ENCODE results near the gene TYRO3.
"Not testable (repeated sequence)": the region's sequence is repeated elsewhere in the genome, so short reads cannot be mapped to it uniquely, and the experiment has no call there.

The TYRO3 gene

DNA sequence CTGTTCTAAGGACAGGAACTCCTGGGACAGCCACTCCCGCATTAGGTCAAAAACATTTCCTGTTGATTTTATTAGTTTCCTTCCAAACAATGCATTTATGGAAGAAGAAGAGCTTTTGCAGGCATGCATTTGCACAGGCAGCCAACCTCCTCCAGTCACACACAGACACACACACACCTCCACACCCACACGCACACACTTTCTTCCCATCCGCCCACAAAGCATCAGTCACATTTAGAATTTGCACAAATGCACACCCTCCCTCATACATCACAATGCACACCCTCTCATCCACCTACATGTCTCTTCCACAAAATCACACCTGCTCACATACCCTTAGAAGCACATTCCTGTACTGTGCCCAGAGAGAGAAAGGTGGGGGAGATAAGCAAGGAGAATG is 4.1 kb upstream of the TYRO3 start:
- no peak for DNase-seq

- DNase-seq, result no peak
These were observed 2.3 kb upstream of the TYRO3 start for GRCh38 chr15:41556677-41557076.

DNA sequence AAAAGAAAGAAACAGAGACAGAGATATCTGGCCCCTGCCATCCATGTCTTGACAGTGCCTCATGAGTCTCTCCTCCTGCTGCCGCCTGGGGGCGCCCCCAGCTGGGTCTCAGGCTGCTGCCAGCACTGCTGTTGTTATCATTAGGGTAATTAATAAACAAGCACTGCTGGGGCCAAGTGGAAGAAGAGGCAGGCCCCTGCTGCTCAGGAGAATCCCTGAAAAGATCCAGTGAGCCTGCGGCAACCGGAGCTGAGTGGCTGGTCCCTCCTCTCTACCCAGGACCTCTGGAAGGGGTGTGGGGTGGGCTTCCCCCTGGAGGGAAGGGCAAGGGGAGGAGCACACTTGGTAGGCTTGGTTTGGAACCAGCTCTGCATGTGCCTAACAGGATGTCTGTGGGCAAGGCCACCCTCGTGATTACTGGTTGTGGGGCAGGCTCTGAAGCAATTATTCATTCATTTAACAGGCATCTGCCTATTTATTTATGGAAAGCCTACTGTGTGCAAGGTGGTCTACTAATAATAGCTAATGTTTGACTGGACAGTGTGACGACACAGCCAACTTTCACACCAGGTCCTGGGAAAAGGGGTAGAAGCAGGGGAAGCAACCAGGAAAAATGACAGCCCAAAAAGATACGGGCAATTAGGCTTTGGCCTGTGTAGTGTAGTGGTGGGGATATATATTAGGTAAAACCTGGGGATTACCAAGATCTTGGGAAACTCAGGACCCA is 1.2 kb upstream of the TYRO3 start:
- peak; percentile 78 for DNase-seq

GRCh38 chr15:41559239-41559782 is 299 bp downstream of the TYRO3 start:
- DNase-seq, result no peak

GRCh38 chr15:41560572-41560874 is 1.5 kb downstream of the TYRO3 start:
- DNase-seq, result no peak

- DNase-seq, result no peak
These were observed 2.2 kb downstream of the TYRO3 start for GRCh38 chr15:41561104-41561776.

DNA sequence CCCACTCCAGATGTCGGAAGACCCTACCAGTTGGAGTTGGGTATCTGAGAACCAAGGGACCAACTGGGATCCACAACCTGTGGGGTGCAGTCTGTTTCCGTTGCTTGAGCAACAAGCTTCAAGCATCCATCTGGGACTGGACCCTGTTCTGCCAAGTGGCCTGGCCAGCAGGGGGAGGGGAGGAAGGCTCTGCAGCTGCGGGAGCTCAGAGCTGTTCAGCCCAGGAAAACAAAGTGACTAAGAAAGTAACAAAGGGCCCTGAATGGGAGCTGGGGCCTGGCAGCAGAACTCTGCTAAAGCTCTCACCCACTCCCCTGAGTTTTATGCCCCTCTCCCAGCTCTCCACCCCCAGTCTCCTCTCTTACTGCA is 2.7 kb downstream of the TYRO3 start:
- DNase-seq, result no peak

- DNase-seq, result no peak
These were observed 3.2 kb downstream of the TYRO3 start for GRCh38 chr15:41562244-41562643.

GRCh38 chr15:41562784-41563198 is 3.8 kb downstream of the TYRO3 start:
- DNase-seq, result no peak

- DNase-seq, result no peak
These were observed 5.4 kb downstream of the TYRO3 start for GRCh38 chr15:41564286-41564959.

GRCh38 chr15:41564960-41565502 is 6.0 kb downstream of the TYRO3 start:
- DNase-seq, result no peak

DNA sequence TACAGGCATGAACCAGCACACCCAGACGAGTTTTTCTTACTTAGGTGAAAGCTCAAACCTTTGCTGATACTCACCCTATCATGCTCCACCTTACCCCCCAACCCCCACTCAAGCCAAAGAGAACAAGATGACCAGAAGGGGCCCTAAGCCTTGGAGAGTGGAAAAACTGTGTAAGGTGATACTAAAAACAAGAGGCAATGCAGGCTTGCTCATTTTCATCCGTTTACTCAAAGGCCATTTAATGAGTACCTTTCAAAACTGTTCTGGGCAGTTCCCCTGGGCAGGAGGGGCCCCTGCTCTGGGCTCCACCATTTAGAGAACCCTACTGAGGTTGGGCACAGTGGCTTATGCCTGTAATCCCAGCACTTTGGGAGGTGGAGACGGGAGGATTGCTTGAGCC is 6.7 kb downstream of the TYRO3 start:
- no peak for DNase-seq

GRCh38 chr15:41566121-41566885 is 7.3 kb downstream of the TYRO3 start:
- DNase-seq, result no peak

DNA sequence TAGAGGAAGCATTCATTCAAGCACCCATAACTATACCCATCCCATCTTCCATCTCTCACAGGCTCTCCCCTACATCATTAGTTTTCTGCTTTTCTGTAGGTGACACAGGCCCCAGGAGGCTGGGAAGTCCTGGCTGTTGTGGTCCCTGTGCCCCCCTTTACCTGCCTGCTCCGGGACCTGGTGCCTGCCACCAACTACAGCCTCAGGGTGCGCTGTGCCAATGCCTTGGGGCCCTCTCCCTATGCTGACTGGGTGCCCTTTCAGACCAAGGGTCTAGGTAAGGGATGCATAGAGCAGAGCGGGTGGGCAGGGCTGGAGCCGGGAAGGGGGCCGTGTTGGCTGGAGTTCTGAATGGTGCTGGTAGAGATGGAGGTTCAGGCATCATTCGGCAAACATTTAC is 8.2 kb downstream of the TYRO3 start:
- no peak for DNase-seq

GRCh38 chr15:41567862-41568261 is 8.8 kb downstream of the TYRO3 start:
- no peak for DNase-seq

- DNase-seq, result no peak
These were observed 9.5 kb downstream of the TYRO3 start for GRCh38 chr15:41568350-41569017.

DNA sequence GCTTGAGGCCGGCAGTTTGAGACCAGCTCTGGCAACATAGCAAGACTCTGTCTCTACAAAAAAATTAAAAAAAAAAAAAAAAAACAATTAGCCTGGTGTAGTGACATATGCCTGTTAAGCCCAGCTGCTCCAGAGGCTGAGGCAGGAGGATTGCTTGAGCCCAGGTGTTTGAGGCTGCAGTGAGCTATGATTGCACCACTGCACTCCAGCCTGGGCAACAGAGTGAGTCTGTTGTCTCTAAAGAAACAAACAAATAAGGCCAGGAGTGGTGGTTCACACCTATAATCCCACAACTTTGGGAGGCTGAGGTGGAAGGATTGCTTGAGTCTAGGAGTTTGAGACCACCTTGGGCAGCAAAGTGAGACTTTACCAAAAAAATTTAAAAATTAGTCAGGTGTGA is 10.2 kb downstream of the TYRO3 start:
- DNase-seq, result not testable (repeated sequence)

DNA sequence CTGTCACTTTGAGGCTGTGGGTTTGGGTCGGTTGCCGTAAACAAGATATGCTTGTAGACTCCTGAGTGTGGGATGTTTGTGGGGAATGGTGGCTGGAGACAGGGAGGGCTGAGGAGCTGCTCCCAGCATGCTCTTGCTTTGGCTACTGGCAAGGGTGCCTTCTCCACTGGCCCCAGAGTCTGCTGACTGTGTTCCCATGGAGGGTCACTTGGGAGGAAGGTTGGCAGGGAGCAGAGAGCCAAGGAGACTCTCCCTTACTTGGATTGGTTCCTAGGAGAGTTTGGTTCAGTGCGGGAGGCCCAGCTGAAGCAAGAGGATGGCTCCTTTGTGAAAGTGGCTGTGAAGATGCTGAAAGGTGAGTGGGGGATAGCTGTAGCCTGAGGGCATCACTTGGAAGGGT is 11.8 kb downstream of the TYRO3 start:
- no peak for DNase-seq

GRCh38 chr15:41571948-41572347 is 12.9 kb downstream of the TYRO3 start:
- DNase-seq, result no peak

DNA sequence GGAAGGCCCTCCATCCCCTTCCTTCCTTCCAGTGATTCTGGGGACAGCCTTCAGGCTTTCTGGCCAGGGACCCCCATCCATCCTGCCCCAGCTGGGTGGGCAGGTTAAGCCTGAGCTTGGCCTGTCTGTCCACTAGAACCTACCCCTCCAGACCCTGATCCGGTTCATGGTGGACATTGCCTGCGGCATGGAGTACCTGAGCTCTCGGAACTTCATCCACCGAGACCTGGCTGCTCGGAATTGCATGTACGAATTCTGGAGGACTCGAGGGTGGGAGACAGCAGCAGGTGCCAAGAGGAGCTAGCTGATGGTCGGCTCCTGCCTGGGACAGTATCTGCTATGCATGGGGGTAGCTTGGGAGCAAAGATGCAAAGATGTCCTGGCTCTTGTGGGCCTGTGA is 13.9 kb downstream of the TYRO3 start:
- DNase-seq, result no peak

DNA sequence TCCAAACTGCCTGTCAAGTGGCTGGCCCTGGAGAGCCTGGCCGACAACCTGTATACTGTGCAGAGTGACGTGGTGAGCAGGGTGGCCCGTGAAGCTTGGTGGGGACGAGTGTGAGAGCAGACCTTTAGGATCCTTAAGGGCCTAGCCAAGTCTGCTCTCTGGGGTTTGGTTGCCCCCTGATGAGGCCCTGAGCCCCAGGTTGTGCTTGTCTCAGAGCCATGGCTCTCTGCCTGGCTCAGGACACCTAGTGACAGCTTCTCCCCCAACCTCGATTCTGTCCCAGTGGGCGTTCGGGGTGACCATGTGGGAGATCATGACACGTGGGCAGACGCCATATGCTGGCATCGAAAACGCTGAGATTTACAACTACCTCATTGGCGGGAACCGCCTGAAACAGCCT is 14.4 kb downstream of the TYRO3 start:
- no peak for DNase-seq

GRCh38 chr15:41574158-41574557 is 15.1 kb downstream of the TYRO3 start:
- DNase-seq, result no peak

Measured in CD4-positive, alpha-beta T cell treated with Interleukin-6 for 4 hours (primary cell).